SK-N-SH treated with all-trans-retinoic acid at 6 μM for 48 hours (cell line): Measurements from ENCODE around the gene OTUD1.

Experiments
- ATAC-seq: fragments of 200-7000 bp; cut with Tn5 transposase; 3 replicates; pipeline ENCODE4 v1.9.1; 2020; ENCODE audit warnings: mild to moderate bottlenecking, moderate library complexity
- CREB5 ChIP-seq: fragments of 250-450 bp; sonication (Bioruptor Pico); IDR thresholded peaks from 2 replicates; pipeline ENCODE4 v1.5.1; 2020; ENCODE audit warnings: low read depth, mild to moderate bottlenecking, moderate library complexity
- CSDC2 ChIP-seq: fragments of 250-450 bp; sonication (Bioruptor Pico); IDR thresholded peaks from 2 replicates; pipeline ENCODE4 v1.5.0; 2020; ENCODE audit warnings: mild to moderate bottlenecking, moderate library complexity
- ESRRG ChIP-seq: fragments of 250-450 bp; sonication (Bioruptor Pico); IDR thresholded peaks from 2 replicates; pipeline ENCODE4 v1.6.1; 2021; ENCODE audit warnings: mild to moderate bottlenecking
- OSR1 ChIP-seq: fragments of 250-450 bp; sonication (Bioruptor Pico); IDR thresholded peaks from 2 replicates; pipeline ENCODE4 v1.8.0; 2022; ENCODE audit warnings: moderate library complexity, mild to moderate bottlenecking, inconsistent platforms
- PATZ1 ChIP-seq: fragments of 250-450 bp; sonication (Bioruptor Pico); IDR thresholded peaks from 2 replicates; pipeline ENCODE4 v1.8.0; 2020; ENCODE audit warnings: mild to moderate bottlenecking, moderate library complexity, borderline replicate concordance
- PPARA ChIP-seq: fragments of 250-450 bp; sonication (Bioruptor Pico); IDR thresholded peaks from 2 replicates; pipeline ENCODE4 v1.5.0; 2020; ENCODE audit warnings: mild to moderate bottlenecking, borderline replicate concordance
- RARB ChIP-seq: fragments of 250-450 bp; sonication (Bioruptor Pico); IDR thresholded peaks from 2 replicates; pipeline ENCODE4 v1.8.0; 2021; ENCODE audit warnings: mild to moderate bottlenecking, moderate library complexity
- TCF4 ChIP-seq: fragments of 250-450 bp; sonication (Bioruptor Pico); IDR thresholded peaks from 2 replicates; pipeline ENCODE4 v1.8.0; 2021; ENCODE audit warnings: mild to moderate bottlenecking, moderate library complexity, borderline replicate concordance
- ZC3H10 ChIP-seq: fragments of 250-450 bp; sonication (Bioruptor Pico); IDR thresholded peaks from 2 replicates; pipeline ENCODE4 v1.5.1; 2021; ENCODE audit warnings: mild to moderate bottlenecking, moderate library complexity
- ZNF565 ChIP-seq: fragments of 450-650 bp; formaldehyde crosslinking; conservative IDR thresholded peaks from 2 replicates; pipeline ENCODE4 v1.5.0; 2020; ENCODE audit warnings: low read depth, mild to moderate bottlenecking, moderate library complexity
- ZNF70 ChIP-seq: fragments of 450-650 bp; formaldehyde crosslinking; IDR thresholded peaks from 2 replicates; pipeline ENCODE4 v1.5.0; 2020; ENCODE audit warnings: mild to moderate bottlenecking, moderate library complexity
- TF ChIP-seq, protein P1 (sequence below): fragments of 250-450 bp; sonication (Bioruptor Pico); IDR thresholded peaks from 2 replicates; pipeline ENCODE4 v1.8.0; 2021; ENCODE audit warnings: low read depth, mild to moderate bottlenecking, moderate library complexity, borderline replicate concordance
- TF ChIP-seq, protein P2 (sequence below): fragments of 250-450 bp; sonication (Bioruptor Pico); IDR thresholded peaks from 2 replicates; pipeline ENCODE4 v1.5.0; 2020; ENCODE audit warnings: mild to moderate bottlenecking, moderate library complexity
- TF ChIP-seq, protein P3 (sequence below): fragments of 250-450 bp; sonication (Bioruptor Pico); IDR thresholded peaks from 2 replicates; pipeline ENCODE4 v1.5.1; 2021; ENCODE audit warnings: mild to moderate bottlenecking, moderate library complexity

OTUD1 gene

GRCh38 chr10:23481363-23481961 is 42.6 kb downstream of the OTUD1 start:
- TF ChIP-seq RARB (CRISPR knock-in tag): no peak
- no peak for TF ChIP-seq ESRRG

DNA sequence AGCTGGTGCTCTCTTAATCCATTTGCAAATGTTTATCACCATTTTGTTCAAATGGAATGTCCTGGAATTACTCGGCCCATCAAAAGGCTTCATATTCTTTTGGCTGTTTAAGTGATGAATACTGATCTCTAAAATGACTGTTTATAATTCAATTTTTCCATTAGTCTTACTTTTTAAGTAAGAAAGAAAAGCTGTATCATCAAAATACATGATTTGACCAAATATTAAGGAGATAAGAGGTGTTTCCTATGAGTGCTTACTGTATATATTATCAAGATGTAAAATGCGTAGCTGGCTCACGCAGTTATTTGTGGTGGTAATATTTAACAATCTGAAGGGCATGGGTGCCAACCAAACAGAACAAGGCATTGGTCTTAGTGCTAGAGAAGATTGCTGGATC is 51.2 kb downstream of the OTUD1 start:
- ATAC-seq: no peak
- no peak for TF ChIP-seq CREB5 (CRISPR knock-in tag)
- TF ChIP-seq ZC3H10 (CRISPR knock-in tag): no peak
- TF ChIP-seq, protein P1, sequence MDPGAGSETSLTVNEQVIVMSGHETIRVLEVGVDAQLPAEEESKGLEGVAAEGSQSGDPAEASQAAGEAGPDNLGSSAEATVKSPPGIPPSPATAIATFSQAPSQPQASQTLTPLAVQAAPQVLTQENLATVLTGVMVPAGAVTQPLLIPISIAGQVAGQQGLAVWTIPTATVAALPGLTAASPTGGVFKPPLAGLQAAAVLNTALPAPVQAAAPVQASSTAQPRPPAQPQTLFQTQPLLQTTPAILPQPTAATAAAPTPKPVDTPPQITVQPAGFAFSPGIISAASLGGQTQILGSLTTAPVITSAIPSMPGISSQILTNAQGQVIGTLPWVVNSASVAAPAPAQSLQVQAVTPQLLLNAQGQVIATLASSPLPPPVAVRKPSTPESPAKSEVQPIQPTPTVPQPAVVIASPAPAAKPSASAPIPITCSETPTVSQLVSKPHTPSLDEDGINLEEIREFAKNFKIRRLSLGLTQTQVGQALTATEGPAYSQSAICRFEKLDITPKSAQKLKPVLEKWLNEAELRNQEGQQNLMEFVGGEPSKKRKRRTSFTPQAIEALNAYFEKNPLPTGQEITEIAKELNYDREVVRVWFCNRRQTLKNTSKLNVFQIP (CRISPR knock-in tag): no peak
- no peak for TF ChIP-seq TCF4 (CRISPR knock-in tag)
- no peak for TF ChIP-seq ZNF70
- TF ChIP-seq, protein P2, sequence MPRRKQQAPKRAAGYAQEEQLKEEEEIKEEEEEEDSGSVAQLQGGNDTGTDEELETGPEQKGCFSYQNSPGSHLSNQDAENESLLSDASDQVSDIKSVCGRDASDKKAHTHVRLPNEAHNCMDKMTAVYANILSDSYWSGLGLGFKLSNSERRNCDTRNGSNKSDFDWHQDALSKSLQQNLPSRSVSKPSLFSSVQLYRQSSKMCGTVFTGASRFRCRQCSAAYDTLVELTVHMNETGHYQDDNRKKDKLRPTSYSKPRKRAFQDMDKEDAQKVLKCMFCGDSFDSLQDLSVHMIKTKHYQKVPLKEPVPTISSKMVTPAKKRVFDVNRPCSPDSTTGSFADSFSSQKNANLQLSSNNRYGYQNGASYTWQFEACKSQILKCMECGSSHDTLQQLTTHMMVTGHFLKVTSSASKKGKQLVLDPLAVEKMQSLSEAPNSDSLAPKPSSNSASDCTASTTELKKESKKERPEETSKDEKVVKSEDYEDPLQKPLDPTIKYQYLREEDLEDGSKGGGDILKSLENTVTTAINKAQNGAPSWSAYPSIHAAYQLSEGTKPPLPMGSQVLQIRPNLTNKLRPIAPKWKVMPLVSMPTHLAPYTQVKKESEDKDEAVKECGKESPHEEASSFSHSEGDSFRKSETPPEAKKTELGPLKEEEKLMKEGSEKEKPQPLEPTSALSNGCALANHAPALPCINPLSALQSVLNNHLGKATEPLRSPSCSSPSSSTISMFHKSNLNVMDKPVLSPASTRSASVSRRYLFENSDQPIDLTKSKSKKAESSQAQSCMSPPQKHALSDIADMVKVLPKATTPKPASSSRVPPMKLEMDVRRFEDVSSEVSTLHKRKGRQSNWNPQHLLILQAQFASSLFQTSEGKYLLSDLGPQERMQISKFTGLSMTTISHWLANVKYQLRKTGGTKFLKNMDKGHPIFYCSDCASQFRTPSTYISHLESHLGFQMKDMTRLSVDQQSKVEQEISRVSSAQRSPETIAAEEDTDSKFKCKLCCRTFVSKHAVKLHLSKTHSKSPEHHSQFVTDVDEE (CRISPR knock-in tag): no peak
- no peak for TF ChIP-seq OSR1 (CRISPR knock-in tag)
- TF ChIP-seq CSDC2 (CRISPR knock-in tag): no peak
- TF ChIP-seq, protein P3, sequence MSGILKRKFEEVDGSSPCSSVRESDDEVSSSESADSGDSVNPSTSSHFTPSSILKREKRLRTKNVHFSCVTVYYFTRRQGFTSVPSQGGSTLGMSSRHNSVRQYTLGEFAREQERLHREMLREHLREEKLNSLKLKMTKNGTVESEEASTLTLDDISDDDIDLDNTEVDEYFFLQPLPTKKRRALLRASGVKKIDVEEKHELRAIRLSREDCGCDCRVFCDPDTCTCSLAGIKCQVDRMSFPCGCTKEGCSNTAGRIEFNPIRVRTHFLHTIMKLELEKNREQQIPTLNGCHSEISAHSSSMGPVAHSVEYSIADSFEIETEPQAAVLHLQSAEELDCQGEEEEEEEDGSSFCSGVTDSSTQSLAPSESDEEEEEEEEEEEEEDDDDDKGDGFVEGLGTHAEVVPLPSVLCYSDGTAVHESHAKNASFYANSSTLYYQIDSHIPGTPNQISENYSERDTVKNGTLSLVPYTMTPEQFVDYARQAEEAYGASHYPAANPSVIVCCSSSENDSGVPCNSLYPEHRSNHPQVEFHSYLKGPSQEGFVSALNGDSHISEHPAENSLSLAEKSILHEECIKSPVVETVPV (CRISPR knock-in tag): no peak
- TF ChIP-seq PATZ1 (CRISPR knock-in tag): no peak
- no peak for TF ChIP-seq PPARA (CRISPR knock-in tag)
- TF ChIP-seq ZNF565 (CRISPR knock-in tag): no peak
- TF ChIP-seq, all 23 proteins: peak for 0

More at GRCh38 chr10:23481363-23481961, 42.6 kb downstream of the OTUD1 start:
- ATAC-seq: no peak
